Measurements from ENCODE around the gene BPNT1.
A peak's percentile ranks its signal among the peaks of the same experiment; 100 is the strongest.
"Not testable (repeated sequence)": the region's sequence is repeated elsewhere in the genome, so short reads cannot be mapped to it uniquely, and the experiment has no call there.

Gene BPNT1, protein sequence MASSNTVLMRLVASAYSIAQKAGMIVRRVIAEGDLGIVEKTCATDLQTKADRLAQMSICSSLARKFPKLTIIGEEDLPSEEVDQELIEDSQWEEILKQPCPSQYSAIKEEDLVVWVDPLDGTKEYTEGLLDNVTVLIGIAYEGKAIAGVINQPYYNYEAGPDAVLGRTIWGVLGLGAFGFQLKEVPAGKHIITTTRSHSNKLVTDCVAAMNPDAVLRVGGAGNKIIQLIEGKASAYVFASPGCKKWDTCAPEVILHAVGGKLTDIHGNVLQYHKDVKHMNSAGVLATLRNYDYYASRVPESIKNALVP

GRCh38 chr1:220089650-220090556 is at the start of gene BPNT1:
BPNT1 (minus strand) TSS chr1:220089788; CDS start chr1:220079846, 9,942 bp downstream.
- DNase-seq = peak; percentile 94

GRCh38 chr1:220137019-220137786 is 47.6 kb upstream of the BPNT1 start:
- DNase-seq = no peak

GRCh38 chr1:220135755-220136154 is 46.2 kb upstream of the BPNT1 start:
- DNase-seq = no peak

DNA sequence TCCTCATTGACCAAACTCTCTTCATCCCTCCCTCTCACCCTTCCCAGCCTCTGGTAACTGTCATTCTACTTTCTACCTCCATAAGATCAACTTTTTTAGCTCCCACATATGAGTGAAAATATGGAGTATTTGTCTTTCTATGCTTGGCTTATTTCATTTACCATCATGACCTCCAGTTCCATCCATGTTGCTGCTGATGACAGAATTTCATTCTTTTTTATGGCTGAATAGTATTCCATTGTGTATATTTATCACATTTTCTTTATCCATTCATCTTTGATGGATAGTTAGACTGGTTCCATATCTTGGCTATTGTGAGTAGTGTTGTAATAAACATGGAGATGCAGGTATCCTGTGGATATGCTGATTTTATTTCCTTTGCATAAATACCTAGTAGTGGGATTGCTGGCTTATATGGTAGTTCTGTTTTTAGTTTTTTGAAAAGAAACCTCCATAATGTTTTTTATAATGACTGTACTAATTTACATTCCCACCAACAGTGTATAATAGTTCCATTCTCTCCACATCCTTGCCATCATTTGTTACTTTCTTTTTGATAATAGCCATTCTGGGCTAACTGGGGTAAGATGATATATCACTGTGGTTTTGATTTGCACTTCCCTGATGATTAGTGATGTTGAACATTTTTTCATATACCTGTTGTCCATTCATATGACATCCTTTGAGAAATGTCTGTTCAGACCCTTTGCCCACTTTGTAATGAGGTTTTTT is 40.1 kb upstream of the BPNT1 start:
- no peak for DNase-seq

DNA sequence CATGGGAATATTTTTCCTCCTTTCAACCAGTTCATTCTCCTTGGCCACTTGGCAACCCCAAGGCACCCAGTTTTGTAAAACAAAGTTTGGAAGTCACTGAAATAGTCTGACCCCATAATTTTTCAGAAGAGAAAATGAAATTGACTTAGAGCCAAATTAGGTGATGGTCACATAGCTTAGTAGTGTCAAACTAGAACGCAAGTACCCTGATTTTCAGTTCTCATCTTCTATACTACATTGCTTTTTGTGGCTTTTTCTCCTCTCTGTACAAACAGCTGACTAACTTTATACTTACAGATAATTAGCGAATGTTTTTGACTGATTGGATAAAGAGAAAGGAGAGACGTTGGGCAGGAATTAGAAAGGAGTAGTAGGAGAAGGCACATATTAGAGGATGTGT is 37.5 kb upstream of the BPNT1 start:
- no peak for DNase-seq

DNA sequence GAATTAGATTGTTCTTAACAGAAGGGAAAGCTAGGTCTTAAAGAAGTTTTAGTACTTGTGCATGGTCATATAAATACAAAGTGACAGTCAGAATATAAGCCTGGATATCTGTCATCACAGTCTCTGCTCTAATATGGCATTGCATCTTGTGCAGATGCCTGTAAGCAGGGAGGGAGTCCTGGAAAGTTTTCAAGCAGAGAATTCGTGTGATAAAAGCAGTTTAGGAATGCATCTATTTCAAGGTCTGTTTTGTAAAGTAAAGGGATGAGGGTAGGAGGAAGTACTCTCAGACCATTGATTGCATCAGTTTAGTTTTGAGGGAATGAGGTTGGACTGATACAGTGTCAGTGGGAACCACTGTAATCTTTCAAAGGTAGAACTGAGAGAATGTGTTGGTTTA is 35.0 kb upstream of the BPNT1 start:
- DNase-seq = no peak

DNA sequence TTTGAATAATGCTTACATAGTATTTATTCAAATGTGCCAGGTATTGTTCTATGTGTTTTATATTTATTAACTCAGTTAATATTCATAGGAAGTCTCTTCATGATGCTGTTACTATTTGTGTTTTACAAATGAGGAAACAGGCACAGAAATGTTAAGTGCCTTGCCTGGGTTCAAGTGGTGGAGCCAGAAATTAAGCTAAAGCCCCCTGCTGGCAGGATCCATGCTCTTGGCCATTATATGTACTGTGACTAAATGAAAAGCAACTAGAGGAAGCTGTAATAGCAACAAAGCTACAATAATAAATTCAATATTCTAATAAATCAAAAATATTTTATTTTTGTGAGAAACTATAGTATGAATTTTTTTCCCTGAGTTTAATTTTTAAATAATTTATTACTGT is 34.3 kb upstream of the BPNT1 start:
- DNase-seq = no peak

DNA sequence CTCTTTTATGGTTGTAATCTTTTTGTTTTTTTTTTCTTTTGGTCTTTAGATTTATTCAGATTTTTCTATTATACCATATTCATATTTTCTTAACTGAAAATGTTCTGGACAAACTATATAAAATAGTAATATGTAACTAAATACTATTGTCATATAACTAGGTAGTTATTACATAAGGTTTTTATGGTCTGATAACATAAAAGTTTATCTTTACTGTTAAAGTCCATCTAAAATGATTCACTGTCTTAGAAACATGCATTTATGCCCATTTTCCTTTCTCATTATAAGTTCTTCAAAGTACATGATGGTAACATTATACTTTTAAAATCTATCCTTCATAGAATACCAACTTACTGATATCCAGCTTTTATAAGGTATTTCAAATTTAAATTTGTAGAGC is 33.5 kb upstream of the BPNT1 start:
- DNase-seq = no peak

GRCh38 chr1:220121791-220122530 is 32.4 kb upstream of the BPNT1 start:
- no peak for DNase-seq

GRCh38 chr1:220119043-220119512 is 29.5 kb upstream of the BPNT1 start:
- no peak for DNase-seq

GRCh38 chr1:220113136-220113695 is 23.6 kb upstream of the BPNT1 start:
- no peak for DNase-seq

DNA sequence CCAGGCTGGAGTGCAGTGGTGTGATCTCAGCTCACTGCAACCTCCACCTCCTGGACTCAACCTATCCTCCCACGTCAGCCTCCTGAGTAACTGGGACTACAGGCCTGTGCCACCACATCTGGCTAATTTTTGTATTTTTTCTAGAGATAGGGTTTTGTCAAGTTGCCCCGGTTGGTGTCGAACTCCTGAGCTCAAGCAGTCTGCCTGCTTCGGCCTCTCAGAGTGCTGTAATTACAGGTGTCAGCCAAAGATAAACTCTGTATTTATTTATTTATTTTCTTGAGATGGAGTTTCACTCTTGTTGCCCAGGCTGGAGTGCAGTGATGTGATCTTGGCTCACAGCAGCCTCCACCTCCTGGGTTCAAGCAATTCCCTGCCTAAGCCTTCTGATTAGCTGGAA is 23.0 kb upstream of the BPNT1 start:
- not testable (repeated sequence) for DNase-seq

GRCh38 chr1:220110473-220110872 is 20.9 kb upstream of the BPNT1 start:
- not testable (repeated sequence) for DNase-seq

DNA sequence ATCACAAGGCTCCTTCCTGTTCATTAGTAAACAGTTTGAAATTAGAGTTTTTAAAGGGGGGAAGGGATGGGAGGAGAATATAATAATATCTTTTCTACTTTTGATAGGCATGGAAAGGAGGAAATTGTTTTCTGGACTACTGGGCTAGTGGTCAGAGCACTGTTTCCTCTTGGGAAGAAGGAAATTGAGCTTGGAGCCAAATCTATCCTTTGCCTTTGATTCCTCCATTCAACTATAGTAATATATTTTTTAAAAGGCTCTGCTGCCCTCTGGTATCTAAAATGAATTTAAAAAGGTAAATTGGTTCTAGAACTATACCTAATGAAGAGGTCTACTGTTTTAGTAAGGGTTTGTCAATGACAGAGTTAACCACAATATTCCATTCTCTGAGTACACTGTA is 10.2 kb upstream of the BPNT1 start:
- DNase-seq = no peak

GRCh38 chr1:220094016-220094911 is 4.7 kb upstream of the BPNT1 start, which contains the start of gene IARS2:
IARS2 (plus strand) TSS chr1:220094132; CDS start chr1:220094217, 85 bp downstream.
- DNase-seq = no peak

GRCh38 chr1:220093361-220094015 is 3.9 kb upstream of the BPNT1 start:
- peak; percentile 68 for DNase-seq

- DNase-seq = no peak
Observed at GRCh38 chr1:220092694-220093093, 3.1 kb upstream of the BPNT1 start.

GRCh38 chr1:220086261-220086686 is 3.3 kb downstream of the BPNT1 start:
- DNase-seq = not testable (repeated sequence)

DNA sequence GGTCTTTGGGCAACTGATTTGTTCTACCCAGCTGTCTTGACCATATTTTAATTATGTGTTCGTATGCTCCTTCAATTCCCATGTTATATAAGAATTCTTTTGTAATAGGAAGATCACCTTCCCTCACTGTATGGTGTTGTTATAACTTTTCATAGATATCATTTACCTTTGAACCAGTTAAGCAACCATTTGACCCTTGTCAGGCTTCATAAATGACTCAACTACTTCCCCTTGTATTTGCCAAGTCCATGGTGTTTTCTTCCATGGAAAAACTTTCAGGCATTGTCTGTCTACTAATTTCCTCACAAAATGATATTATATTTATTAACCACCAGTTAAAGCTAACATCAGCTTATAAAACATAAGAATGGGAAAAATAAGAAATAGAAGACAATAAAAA is 5.1 kb downstream of the BPNT1 start:
- no peak for DNase-seq

- DNase-seq = no peak
Observed at GRCh38 chr1:220077887-220078286, 11.7 kb downstream of the BPNT1 start.

Measured in NCI-H1436 treated with DMSO at 0.1 percent for 48 hours (cell line).